ENCODE results near the gene MAP2K3. TPM values are rescaled to one million over a fixed set of nuclear protein-coding genes. Genes with fewer than 3 reads are reported as not detected.
A peak's percentile ranks its signal among the peaks of the same experiment; 100 is the strongest.
"Not testable (repeated sequence)": the region's sequence is repeated elsewhere in the genome, so short reads cannot be mapped to it uniquely, and the experiment has no call there.

Gene MAP2K3
- total RNA-seq, 3 donors from 2014 or later, result 216 to 260 (median 253) TPM

- ATAC-seq, result no peak
- Mint-ChIP-seq H3K9me3 (peaks cover 3% of the 10 kb centered on the region), H3K36me3 (ENCODE audit: insufficient read depth) (peaks cover 21% of the 10 kb centered on the region), H3K4me1 (ENCODE audit: low read depth) (no peaks in the 10 kb centered on the region), H3K27me3 (ENCODE audit: low read depth) (no peaks in the 10 kb centered on the region), H3K4me3 (no peak overlapping the region)
- DNase-seq, result no peak
These were observed 18.4 kb downstream of the MAP2K3 start for GRCh38 chr17:21302711-21303425.

DNA sequence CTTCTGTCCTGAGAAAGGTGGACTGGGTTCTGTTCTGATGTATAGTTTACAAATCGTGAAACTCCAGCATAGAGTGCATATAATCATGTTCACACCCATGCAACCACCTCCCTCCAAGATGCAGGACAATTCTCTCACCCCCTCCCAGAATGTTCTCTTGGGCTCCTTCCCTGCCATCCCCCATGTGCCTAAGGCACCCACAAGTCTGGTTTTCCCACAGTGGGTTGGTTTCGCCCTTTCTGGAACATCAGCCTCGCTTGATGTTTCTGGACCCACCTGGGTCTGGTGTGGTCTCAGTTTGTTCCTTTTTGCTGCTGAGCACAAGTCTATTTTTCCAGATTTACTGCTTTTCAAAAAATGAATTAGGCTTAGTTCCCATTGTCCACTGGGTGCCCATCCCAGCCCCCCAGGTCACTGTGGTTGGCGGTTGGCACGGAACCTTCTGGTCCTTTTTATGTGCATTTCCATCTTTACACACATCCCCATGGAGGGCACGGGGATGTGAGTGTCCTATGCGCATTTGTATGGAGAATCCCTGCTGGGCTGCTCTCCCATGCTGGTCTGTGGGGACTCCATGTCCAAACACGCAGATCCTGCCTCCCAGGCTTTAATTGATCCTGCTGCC, 19.0 kb downstream of the MAP2K3 start:
- no peak overlapping the region for H3K4me3 Mint-ChIP-seq
- ATAC-seq (no peak), DNase-seq (no peak)
- peaks cover 23% of the 10 kb centered on the region for H3K36me3 Mint-ChIP-seq (ENCODE audit: insufficient read depth)
- no peaks in the 10 kb centered on the region for H3K27me3 Mint-ChIP-seq (ENCODE audit: low read depth)
- peaks cover 3% of the 10 kb centered on the region for H3K9me3 Mint-ChIP-seq
- H3K4me1 Mint-ChIP-seq (ENCODE audit: low read depth), result no peaks in the 10 kb centered on the region

- Mint-ChIP-seq H3K4me3 (no peak overlapping the region), H3K27me3 (ENCODE audit: low read depth) (no peaks in the 10 kb centered on the region), H3K4me1 (ENCODE audit: low read depth) (no peaks in the 10 kb centered on the region), H3K36me3 (ENCODE audit: insufficient read depth) (peaks cover 29% of the 10 kb centered on the region), H3K9me3 (peaks cover 3% of the 10 kb centered on the region)
- ATAC-seq (no peak), DNase-seq (peak; percentile 4)
These were observed 19.6 kb downstream of the MAP2K3 start for GRCh38 chr17:21304091-21304490.

DNA sequence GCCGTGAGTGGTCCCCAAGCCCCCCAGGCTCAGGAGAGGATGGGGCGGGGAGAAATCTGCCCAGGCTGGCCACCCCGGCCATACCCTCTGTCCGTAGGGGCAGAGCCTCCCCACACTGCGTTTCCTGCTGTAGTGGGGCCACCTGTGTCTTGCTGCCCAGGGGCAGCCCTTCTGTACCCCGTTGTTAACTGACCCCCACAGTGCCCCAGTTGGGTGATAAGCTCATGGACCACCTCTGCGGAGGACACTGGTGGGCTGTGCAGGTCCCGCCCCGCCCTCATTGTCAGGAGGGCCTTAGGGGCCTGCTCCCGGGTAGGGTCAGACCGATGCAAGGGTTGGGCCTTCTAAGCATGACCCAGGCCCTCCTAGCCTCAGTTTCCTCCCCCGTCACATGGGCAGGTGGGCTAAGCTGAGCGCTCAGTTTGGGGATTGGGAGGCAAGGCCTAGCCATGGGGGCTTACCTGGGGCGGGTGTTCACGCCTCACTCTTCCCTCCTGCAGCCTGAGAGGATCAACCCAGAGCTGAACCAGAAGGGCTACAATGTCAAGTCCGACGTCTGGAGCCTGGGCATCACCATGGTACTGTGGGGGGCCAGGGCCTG, 20.1 kb downstream of the MAP2K3 start:
- H3K36me3 Mint-ChIP-seq (ENCODE audit: insufficient read depth), result peaks cover 30% of the 10 kb centered on the region
- not testable (repeated sequence) for H3K27me3 Mint-ChIP-seq (ENCODE audit: low read depth); H3K4me1 Mint-ChIP-seq (ENCODE audit: low read depth); H3K4me3 Mint-ChIP-seq; H3K9me3 Mint-ChIP-seq; ATAC-seq
- peak; percentile 2 for DNase-seq

GRCh38 chr17:21305431-21306180, 21.1 kb downstream of the MAP2K3 start:
- not testable (repeated sequence) for H3K4me3 Mint-ChIP-seq; ATAC-seq; H3K4me1 Mint-ChIP-seq (ENCODE audit: low read depth); H3K9me3 Mint-ChIP-seq; DNase-seq; H3K27me3 Mint-ChIP-seq (ENCODE audit: low read depth)
- peaks cover 29% of the 10 kb centered on the region for H3K36me3 Mint-ChIP-seq (ENCODE audit: insufficient read depth)

GRCh38 chr17:21306611-21307272, 22.2 kb downstream of the MAP2K3 start:
- H3K36me3 Mint-ChIP-seq (ENCODE audit: insufficient read depth), result peaks cover 28% of the 10 kb centered on the region
- not testable (repeated sequence) for H3K4me3 Mint-ChIP-seq; DNase-seq; H3K4me1 Mint-ChIP-seq (ENCODE audit: low read depth); H3K27me3 Mint-ChIP-seq (ENCODE audit: low read depth); ATAC-seq; H3K9me3 Mint-ChIP-seq

DNA sequence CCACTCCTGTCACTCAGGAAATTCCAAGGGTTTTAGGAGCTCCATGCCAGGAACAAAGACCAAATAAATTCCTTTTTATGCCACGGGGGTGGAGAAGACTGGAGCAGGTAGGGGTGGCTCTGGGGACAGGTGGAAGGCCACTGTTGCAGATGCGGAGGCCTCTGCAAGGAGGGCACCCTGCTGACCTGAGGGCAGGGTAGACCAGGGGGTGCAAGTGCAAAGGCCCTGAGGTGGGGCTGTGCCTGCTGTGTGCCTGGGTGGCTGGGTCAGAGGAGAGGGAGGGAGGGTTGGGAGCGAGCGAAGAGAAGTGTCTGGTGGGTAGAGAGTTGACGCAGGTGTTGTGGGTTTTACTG, 22.7 kb downstream of the MAP2K3 start:
- not testable (repeated sequence) for ATAC-seq; H3K4me3 Mint-ChIP-seq; DNase-seq; H3K9me3 Mint-ChIP-seq; H3K27me3 Mint-ChIP-seq (ENCODE audit: low read depth); H3K4me1 Mint-ChIP-seq (ENCODE audit: low read depth)
- peaks cover 28% of the 10 kb centered on the region for H3K36me3 Mint-ChIP-seq (ENCODE audit: insufficient read depth)

DNA sequence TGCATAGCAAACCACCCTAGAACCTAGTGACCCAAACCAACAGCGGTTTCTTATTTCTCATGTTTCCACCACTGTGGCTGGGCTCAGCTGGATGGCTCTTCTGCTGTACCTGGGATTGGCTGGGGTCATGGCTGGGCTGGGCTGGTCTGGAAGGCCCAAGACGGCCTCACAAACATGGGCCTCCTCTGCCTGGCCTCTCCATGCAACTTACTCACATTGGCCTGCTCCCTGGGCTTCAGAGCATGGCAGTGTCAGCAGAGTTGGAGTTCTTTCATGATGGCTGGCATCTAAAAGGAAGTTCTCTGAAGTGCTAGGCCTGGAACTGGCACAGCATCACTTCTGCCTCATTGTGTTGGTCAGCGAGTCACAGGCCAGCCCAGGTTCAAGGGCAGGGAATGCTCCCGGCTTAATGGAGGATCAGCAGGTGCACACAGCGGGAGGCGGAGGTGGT, 24.4 kb downstream of the MAP2K3 start:
- DNase-seq; H3K4me3 Mint-ChIP-seq; H3K4me1 Mint-ChIP-seq (ENCODE audit: low read depth); H3K9me3 Mint-ChIP-seq; ATAC-seq; H3K27me3 Mint-ChIP-seq (ENCODE audit: low read depth): not testable (repeated sequence)
- peaks cover 27% of the 10 kb centered on the region for H3K36me3 Mint-ChIP-seq (ENCODE audit: insufficient read depth)

- not testable (repeated sequence) for ATAC-seq; H3K4me1 Mint-ChIP-seq (ENCODE audit: low read depth); H3K9me3 Mint-ChIP-seq; H3K4me3 Mint-ChIP-seq; DNase-seq; H3K27me3 Mint-ChIP-seq (ENCODE audit: low read depth)
- H3K36me3 Mint-ChIP-seq (ENCODE audit: insufficient read depth), result peaks cover 27% of the 10 kb centered on the region
These were observed 25.7 kb downstream of the MAP2K3 start for GRCh38 chr17:21310061-21310765.

DNA sequence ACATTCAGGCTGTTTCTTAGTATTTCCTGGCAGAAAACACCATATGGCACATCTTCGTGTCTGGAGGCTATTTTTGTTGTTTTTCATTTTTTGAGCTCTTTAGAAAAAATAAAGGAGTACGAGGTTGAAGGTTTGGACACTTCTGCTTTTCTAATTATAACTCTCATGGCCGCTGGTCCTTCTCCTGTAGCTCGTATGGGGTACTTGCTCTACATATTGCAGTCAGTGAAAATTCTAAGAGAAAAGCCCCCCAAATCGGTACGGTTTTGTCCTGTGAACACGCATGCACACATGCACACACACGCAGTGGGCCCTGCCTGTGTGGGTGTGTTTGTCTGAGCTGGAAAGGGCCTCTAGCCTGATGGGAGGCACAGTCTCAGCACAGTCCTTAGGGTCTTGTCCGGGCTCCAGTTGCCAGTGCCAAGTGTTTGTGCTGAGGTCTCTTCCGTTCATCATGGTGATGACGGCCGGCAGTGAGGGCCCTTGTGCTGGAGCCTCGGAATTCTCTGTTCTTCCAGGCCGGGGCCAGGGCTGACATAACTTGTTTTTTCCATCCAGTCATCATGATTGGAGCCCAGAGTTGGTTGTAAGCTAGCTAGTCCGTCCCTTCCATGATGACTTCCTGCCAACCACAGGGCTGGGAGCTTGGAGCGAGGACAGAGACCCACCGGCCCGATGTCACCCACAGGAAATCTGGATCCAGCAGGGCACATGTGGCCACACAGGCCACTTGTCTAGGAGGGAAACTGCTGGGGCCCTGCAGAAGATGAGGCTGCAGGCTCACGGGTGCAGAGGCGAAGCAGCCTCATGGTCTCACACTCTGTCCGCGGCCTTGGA, 26.5 kb downstream of the MAP2K3 start:
- H3K27me3 Mint-ChIP-seq (ENCODE audit: low read depth), result not testable (repeated sequence)
- H3K36me3 Mint-ChIP-seq (ENCODE audit: insufficient read depth), result peaks cover 23% of the 10 kb centered on the region

GRCh38 chr17:21313320-21313719, 28.8 kb downstream of the MAP2K3 start:
- Mint-ChIP-seq H3K4me1 (ENCODE audit: low read depth) (no peaks in the 10 kb centered on the region), H3K4me3 (no peak overlapping the region), H3K9me3 (no peaks in the 10 kb centered on the region), H3K27me3 (ENCODE audit: low read depth) (no peaks in the 10 kb centered on the region), H3K36me3 (ENCODE audit: insufficient read depth) (peaks cover 17% of the 10 kb centered on the region)
- no peak for DNase-seq
- ATAC-seq, result no peak

More for the DNA sequence above, 26.5 kb downstream of the MAP2K3 start:
- not testable (repeated sequence) for DNase-seq; H3K9me3 Mint-ChIP-seq; H3K4me3 Mint-ChIP-seq; ATAC-seq; H3K4me1 Mint-ChIP-seq (ENCODE audit: low read depth)

DNA sequence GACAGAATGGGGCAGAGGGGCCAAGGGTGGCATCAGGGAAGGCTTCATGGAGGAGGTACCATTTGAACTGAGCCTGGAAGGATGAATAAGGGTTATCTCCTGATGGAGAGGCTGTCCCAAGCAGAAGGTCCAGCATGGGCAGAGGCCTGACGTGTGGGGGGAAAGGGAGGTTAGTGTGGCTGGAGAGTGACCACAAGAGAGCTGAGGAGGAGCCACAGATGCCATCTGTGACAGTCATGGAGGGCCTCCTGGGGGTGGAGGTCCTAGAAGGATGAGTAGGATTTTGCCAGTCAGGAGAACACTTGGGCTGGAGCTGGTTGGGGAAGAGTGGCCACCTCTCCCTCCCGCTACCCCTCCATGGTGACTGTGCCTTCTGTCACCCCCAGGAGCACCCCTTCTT, 29.2 kb downstream of the MAP2K3 start:
- ATAC-seq; DNase-seq; H3K27me3 Mint-ChIP-seq (ENCODE audit: low read depth); H3K4me1 Mint-ChIP-seq (ENCODE audit: low read depth); H3K9me3 Mint-ChIP-seq; H3K4me3 Mint-ChIP-seq: not testable (repeated sequence)
- peaks cover 15% of the 10 kb centered on the region for H3K36me3 Mint-ChIP-seq (ENCODE audit: insufficient read depth)

- not testable (repeated sequence) for DNase-seq; H3K36me3 Mint-ChIP-seq (ENCODE audit: insufficient read depth); H3K9me3 Mint-ChIP-seq; H3K4me1 Mint-ChIP-seq (ENCODE audit: low read depth); ATAC-seq; H3K4me3 Mint-ChIP-seq; H3K27me3 Mint-ChIP-seq (ENCODE audit: low read depth)
These were observed 29.8 kb downstream of the MAP2K3 start for GRCh38 chr17:21314261-21314664.

Data from activated T-cell treated with anti-CD3 and anti-CD28 coated beads, Interleukin-2, amount 50 U/mL, for 4 hours (primary cell).